HepG2 (cell line): ENCODE measurements around the gene ABCA4. TPM values are rescaled to one million over a fixed set of nuclear protein-coding genes. Genes with fewer than 3 reads are reported as not detected.

Experiments used
- ATF4 ChIP-seq, 2 experiments: fragments of 450-650 bp in 1 of 2; sonication (generic) in 1 of 2; formaldehyde crosslinking; IDR thresholded peaks; 2 replicates each; pipeline versions ENCODE4 v1.5.0 to v1.8.0; 2020 to 2022; ENCODE audit warnings: mild to moderate bottlenecking in 1 of 2, missing genetic modification reagents in 1 of 2
- FOXP1 ChIP-seq, 2 experiments: fragments of 450-650 bp in 1 of 2; IDR thresholded peaks; 2 replicates each; pipeline ENCODE4 v1.6.1; 2017 to 2018; ENCODE audit warnings: antibody characterized with exemption in 1 of 2
- KDM3A ChIP-seq: IDR thresholded peaks from 2 replicates; pipeline ENCODE4 v1.6.1; 2018; ENCODE audit warnings: low read depth, missing compliant biosample characterization
- MIXL1 ChIP-seq: IDR thresholded peaks from 2 replicates; pipeline ENCODE4 v1.6.1; 2016
- PBX3 ChIP-seq: sonication (generic); formaldehyde crosslinking; IDR thresholded peaks from 2 replicates; pipeline ENCODE4 v1.8.1; 2023; ENCODE audit warnings: missing genetic modification reagents, inconsistent platforms, borderline replicate concordance
- SETDB1 ChIP-seq: sonication (generic); formaldehyde crosslinking; IDR thresholded peaks from 2 replicates; pipeline ENCODE4 v1.5.1; 2020; ENCODE audit warnings: missing genetic modification reagents, mild to moderate bottlenecking, borderline replicate concordance
- SNAPC2 ChIP-seq: sonication (generic); formaldehyde crosslinking; IDR thresholded peaks from 2 replicates; pipeline ENCODE4 v1.8.1; 2022; ENCODE audit warnings: mild to moderate bottlenecking, missing genetic modification reagents
- TCF7 ChIP-seq: sonication (generic); IDR thresholded peaks from 2 replicates; pipeline ENCODE4 v1.6.1; 2016; ENCODE audit warnings: antibody characterized with exemption, low read depth
- TEAD2 ChIP-seq: sonication (generic); formaldehyde crosslinking; IDR thresholded peaks from 2 replicates; pipeline ENCODE4 v1.9.0; 2021; ENCODE audit warnings: missing genetic modification reagents
- ZBTB20 ChIP-seq: sonication (generic); formaldehyde crosslinking; IDR thresholded peaks from 2 replicates; pipeline ENCODE4 v1.8.1; 2023; ENCODE audit warnings: missing genetic modification reagents, low read depth, mild to moderate bottlenecking, borderline replicate concordance
- ZFP36L2 ChIP-seq: sonication (generic); formaldehyde crosslinking; IDR thresholded peaks from 2 replicates; pipeline ENCODE4 v1.4.0; 2020; ENCODE audit warnings: missing genetic modification reagents
- ZNF136 ChIP-seq: sonication (generic); formaldehyde crosslinking; IDR thresholded peaks from 2 replicates; pipeline ENCODE4 v1.8.1; 2022; ENCODE audit warnings: low read depth, mild to moderate bottlenecking, moderate library complexity, missing genetic modification reagents
- ZNF512B ChIP-seq: sonication (generic); formaldehyde crosslinking; IDR thresholded peaks from 2 replicates; pipeline ENCODE4 v1.5.1; 2020; ENCODE audit warnings: missing genetic modification reagents, mild to moderate bottlenecking, borderline replicate concordance
- ZNF598 ChIP-seq: sonication (generic); formaldehyde crosslinking; IDR thresholded peaks from 2 replicates; pipeline ENCODE4 v1.5.1; 2020; ENCODE audit warnings: mild to moderate bottlenecking, missing genetic modification reagents, borderline replicate concordance
- ZNF841 ChIP-seq: sonication (generic); formaldehyde crosslinking; IDR thresholded peaks from 2 replicates; pipeline ENCODE4 v1.8.1; 2023; ENCODE audit warnings: missing genetic modification reagents, borderline replicate concordance
- ZNF891 ChIP-seq: sonication (generic); formaldehyde crosslinking; IDR thresholded peaks from 2 replicates; pipeline ENCODE4 v1.5.0; 2020; ENCODE audit warnings: mild to moderate bottlenecking, missing genetic modification reagents
- ZSCAN5A ChIP-seq: sonication (generic); formaldehyde crosslinking; IDR thresholded peaks from 2 replicates; pipeline ENCODE4 v1.8.0; 2022; ENCODE audit warnings: mild to moderate bottlenecking, missing genetic modification reagents, borderline replicate concordance
- polyA plus RNA-seq, 8 experiments: library from polyadenylated mRNA; depleted of rRNA in 3 of 8; stranded (reverse) in 7 of 8; unstranded in 1 of 8; fragments of >200 nt; fragmentation: Illumina TruSeq in 4 of 8; extraction: Trizol in 4 of 8; gene quantifications; 2 replicates each; pipeline versions ENCODE4 v1.2.1 to v1.2.3, GENCODE V29; 2011 to 2016; ENCODE audit warnings: low read depth in 4 of 8, missing spikeins in 1 of 8, mixed read lengths in 1 of 8; ENCODE audit not compliant: insufficient read depth in 1 of 8
- total RNA-seq, 5 experiments: library from RNA; depleted of rRNA; stranded (reverse); fragments of >200 nt; fragmentation: Illumina TruSeq; extraction: Trizol; gene quantifications; 2 replicates each; pipeline ENCODE4 v1.2.3, GENCODE V29; 2016; ENCODE audit warnings: low read depth in 1 of 5
- TF ChIP-seq, protein P1 (sequence below): IDR thresholded peaks from 2 replicates; pipeline ENCODE4 v1.6.1; 2016; ENCODE audit warnings: mild to moderate bottlenecking
- TF ChIP-seq, protein P2 (sequence below): sonication (generic); IDR thresholded peaks from 2 replicates; pipeline ENCODE4 v1.6.1; 2016; ENCODE audit warnings: low read depth, borderline replicate concordance

Gene ABCA4
- total and polyA plus RNA-seq, 2 of the 13 experiments (the other 11 are each of a cell fraction or from before 2014, with no cell fraction given): 0.24 to 0.67 TPM

DNA sequence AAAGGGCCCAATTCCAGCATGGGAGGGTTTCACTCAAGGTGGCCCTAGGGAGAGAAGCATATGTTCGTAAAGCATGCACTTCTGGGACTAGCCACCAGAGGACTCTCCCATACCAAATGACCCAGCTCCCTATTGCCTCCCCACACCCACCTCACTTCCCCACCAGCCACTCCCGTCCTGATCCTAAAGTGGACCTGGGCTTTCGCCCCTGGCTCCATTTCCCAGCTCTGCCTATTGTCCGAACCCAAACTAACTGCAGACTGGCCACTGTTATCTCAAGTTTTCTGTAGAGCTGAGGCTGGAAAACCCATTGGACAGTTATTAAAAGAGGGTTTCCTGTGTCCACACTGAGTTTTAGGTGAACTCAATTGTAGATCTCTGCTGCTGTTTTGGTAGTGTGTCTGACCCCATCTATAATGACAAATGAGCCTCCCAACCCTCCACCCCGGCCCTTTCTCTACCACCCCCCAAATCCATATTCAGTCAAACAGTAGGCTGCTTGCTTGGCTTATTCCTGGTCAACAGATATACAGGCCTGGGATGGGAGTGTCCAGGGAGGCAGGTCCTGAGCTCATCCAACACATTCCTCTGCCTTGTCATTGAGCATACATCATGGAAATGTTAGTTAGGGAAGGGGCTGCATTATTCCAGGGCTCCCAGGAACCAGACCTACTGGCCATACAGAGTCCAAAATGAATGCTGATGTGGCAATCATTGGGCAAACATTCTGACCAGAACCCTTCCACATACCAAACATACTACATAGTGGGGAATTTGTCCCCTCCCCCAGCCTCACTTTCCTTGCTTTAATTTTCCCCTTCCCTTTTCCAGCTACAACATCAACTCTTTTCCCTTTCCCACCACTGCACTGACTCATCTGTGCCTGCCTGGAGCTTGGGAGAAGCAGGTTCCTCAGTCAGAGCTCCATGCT, 59.2 kb downstream of the ABCA4 start (continued):
- TF ChIP-seq ZSCAN5A (CRISPR knock-in tag) (no peak; the same call in 1 of the 2 replicates), MIXL1 (CRISPR knock-in tag) (peak; percentile 62; the same call in 1 of the 2 replicates), ATF4 (CRISPR knock-in tag; IDR thresholded peaks at IDR 0.05) (0 out of 4 replicates have a peak, but pooled peaks of 1 of the 2 experiments have one; percentile 4), ZBTB20 (CRISPR knock-in tag) (no peak), ZNF598 (CRISPR knock-in tag) (no peak), SNAPC2 (CRISPR knock-in tag) (no peak), TCF7 (no peak), TEAD2 (no peak), PBX3 (CRISPR knock-in tag) (no peak), ZFP36L2 (CRISPR knock-in tag) (no peak), ZNF136 (CRISPR knock-in tag) (no peak), FOXP1 (IDR thresholded peaks at IDR 0.05) (no peak), FOXP1 (CRISPR knock-in tag; IDR thresholded peaks at IDR 0.05) (no peak), SETDB1 (CRISPR knock-in tag) (no peak), ZNF512B (CRISPR knock-in tag) (0 out of 2 replicates have a peak, but pooled peaks have one; percentile 19), ZNF891 (CRISPR knock-in tag) (no peak), ZNF841 (no peak), KDM3A (CRISPR knock-in tag) (no peak)
- TF ChIP-seq, protein P1, sequence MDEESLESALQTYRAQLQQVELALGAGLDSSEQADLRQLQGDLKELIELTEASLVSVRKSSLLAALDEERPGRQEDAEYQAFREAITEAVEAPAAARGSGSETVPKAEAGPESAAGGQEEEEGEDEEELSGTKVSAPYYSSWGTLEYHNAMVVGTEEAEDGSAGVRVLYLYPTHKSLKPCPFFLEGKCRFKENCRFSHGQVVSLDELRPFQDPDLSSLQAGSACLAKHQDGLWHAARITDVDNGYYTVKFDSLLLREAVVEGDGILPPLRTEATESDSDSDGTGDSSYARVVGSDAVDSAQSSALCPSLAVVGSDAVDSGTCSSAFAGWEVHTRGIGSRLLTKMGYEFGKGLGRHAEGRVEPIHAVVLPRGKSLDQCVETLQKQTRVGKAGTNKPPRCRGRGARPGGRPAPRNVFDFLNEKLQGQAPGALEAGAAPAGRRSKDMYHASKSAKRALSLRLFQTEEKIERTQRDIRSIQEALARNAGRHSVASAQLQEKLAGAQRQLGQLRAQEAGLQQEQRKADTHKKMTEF (CRISPR knock-in tag): peak; percentile 53
- TF ChIP-seq, protein P2, sequence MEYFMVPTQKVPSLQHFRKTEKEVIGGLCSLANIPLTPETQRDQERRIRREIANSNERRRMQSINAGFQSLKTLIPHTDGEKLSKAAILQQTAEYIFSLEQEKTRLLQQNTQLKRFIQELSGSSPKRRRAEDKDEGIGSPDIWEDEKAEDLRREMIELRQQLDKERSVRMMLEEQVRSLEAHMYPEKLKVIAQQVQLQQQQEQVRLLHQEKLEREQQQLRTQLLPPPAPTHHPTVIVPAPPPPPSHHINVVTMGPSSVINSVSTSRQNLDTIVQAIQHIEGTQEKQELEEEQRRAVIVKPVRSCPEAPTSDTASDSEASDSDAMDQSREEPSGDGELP: no peak
